GM21390 (cell line): ENCODE results near the gene PRDM15.

Source experiments
- ATAC-seq: cut with Tn5 transposase; IDR thresholded peaks from one replicate; pipeline ENCODE4 v1.9.1; 2021; ENCODE audit not compliant: unreplicated experiment

The PRDM15 gene

DNA sequence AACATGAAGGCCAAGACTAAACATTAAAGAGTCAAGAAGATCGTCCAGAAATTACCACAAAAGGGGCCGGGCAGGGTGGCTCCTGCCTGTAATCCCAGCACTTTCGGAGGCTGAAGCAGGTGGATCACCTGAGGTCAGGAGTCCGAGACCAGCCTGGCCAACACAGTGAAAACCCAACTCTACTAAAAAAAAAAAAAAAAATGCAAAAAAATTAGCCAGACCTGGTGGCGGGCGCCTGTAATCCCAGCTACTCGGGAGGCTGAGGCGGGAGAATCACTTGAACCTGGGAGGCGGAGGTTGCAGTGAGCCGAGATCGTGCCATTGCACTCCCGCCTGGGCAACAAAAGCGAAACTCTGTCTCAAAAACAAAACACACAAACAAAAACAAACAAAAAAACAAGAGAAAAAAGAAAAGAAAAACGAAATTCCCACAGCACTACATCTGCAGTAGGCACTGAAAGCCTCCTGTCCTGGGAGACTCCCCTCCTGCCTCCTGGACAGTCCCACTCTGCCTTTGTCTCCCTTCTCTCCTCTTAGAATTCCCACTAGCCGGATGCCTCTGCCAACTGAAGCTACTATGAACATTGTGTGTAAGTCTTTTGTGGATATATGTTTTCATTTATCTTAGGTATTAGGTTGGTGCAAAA, 94.6 kb downstream of the PRDM15 start:
- ATAC-seq = no peak

GRCh38 chr21:41783476-41784180, 95.5 kb downstream of the PRDM15 start:
- no peak for ATAC-seq

DNA sequence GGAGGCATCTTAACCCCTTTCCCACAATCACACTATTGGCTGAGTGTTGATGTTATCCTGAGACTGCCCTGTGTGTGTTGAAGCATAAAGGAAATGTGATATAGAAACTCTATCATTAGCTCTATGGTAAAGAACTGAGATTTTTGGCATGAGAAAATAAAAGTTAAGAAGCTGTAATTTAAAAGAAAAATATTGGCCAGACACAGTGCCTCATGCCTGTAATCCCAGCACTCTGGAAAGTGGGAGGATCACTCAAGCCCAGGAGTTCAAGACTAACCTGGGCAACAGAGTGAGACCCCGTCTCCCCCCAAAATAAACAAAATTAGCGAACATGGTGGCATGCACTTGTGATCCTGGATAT, 98.1 kb downstream of the PRDM15 start:
- no peak for ATAC-seq

DNA sequence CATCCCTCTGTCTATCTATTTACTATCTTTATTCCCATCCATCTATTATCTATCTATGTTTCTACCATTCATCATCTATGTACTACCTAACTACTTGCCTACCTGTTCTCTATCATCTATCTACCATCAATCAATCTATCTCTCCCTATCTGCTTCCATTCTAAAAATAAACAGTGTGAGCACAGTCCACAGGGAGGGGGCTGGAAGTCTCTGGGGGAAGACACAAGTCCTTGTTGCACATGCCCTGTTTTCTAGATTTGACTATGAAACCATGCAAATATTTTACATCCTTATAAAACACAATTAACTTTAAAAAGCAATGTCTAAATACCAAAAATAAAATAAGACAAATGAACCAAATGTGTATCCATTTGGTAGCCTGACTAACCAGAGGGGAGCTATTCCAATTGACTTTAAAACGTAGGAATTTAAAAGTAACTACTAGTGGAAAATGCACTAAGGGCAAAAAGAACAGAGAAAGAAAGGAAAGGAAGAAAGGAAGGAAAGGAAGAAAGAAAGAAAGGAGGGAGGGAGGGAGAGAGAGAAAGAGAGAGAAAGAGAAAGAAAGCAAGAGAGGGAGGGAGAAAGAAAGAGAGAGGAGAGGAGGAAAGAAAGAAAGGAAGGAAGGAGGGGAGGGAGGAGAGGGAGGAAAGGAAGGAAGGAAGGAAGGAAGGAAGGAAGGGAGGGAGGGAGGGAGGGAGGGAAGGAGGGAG, 98.7 kb downstream of the PRDM15 start:
- ATAC-seq = no peak

GRCh38 chr21:41779659-41780058, 99.5 kb downstream of the PRDM15 start:
- ATAC-seq = no peak

DNA sequence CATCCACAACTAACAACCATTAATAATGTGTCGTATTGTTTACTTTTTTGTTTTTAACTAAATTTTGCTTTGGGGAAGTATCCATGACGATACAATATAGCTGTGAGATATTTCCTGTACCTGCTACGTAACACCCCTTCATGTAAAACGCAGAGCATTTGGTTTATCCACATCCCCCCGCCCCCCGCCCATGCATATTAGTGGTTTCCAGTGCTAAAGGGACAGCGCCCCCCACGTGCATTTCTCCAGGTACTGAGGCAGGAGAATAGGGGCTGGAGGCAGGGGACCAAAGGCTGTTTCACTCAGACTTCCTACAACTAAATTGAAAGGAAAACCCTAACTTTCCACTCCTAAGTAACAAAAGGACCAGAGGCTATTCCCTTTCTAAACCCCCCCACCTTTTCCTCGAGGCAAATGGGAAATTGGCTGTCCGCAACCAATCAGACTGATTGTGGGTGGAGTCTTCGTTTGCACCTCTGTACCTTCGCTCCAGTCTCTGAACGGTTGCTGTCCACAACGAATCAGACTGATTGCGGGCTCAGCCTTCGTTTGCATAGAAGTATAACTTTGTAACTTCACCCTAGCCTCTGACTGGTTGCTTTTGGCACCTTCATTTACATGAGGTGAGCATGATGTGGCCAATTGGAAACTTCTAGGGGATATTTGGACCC, 100.1 kb downstream of the PRDM15 start:
- ATAC-seq = no peak

DNA sequence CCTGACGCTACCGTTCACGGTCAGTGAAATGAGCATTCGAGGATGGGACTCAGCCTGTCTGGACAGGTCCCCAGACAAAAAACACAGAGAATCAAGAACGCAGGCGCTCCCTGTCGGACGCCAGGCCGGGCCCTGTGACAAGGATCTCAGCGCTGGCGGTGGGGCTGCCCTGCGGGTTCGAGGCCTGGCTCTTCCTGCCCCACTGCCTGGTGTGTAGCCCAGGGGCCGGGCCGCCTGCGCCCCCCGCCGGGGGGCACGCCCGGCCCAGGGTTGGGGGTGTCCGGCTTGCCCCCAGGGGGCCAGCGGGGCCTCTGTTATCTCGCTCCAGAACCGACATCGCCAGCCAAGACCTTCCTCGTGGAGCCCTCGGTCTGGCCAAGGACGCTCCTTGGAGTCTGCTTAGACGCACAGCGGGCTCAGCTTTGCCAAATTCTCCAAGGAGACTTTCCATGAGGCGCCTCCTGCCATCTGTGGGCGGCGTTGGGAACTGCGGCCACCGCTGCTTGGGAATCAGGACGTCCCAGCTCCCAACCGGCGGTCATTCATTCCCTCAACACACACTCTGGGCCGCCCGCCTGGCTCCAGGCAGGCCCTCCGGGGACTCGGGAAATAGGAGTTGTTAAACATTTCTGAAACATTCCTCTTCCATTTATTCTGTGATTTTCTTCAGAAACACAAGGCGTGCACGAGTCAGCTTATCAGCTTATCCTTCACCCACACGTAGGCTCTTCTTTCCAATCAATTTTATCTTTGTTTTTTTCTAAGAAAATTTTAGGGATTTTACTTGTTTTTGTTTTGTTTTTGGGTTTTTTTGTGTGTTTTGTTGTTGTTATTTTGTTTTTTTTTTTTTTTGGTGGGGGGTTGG, 101.0 kb downstream of the PRDM15 start:
- no peak for ATAC-seq

GRCh38 chr21:41776778-41777177, 102.4 kb downstream of the PRDM15 start:
- no peak for ATAC-seq

DNA sequence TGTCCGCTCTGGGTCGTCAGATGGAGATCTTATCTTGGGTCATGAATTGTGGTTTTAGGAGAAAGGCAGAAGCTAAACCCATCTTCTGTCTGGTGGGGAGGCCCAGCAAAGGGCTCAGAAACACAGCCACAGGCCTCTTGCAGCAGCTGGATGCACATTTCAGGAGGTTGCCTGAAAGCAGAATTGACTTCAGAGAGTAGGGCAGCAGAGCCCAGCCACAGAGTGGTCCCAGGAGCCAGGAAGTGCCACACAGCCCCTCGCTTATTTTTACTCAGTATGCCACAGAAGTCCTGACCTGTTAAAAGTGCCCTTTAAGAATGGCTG, 104.0 kb downstream of the PRDM15 start:
- ATAC-seq = no peak

DNA sequence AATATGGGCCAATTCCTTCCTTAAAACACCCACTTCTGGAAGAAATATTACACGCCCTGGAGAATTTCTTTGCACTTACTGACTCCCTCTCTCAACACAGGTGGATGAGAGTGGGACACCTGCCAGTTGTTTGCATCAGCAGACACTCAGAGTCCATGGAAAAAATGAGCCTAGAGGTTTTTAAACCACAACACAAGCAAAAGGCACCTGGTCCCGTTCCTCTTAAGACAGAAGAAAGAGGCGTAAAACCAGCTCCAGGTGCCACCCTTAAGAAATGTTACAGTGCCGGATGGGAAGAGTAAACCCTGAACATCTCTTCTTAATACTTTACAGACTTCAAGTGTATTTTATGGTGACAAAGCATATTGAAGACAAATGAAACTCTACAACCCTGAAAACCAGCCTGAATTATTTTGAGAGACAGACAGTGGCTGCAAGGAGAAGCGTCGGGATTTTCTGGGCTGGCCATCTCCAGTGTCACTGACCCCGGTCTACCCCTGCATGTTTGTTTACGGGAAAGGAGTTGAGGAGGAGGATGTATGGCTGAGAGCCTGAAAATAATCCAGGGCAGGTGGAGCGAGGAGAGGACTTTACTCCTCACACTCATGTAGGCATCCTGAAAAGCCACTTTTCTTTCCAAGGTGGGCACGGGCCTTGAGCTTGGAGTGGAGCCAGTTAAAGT, 104.5 kb downstream of the PRDM15 start:
- ATAC-seq = no peak

GRCh38 chr21:41772351-41773080, 106.6 kb downstream of the PRDM15 start:
- no peak for ATAC-seq

GRCh38 chr21:41771625-41771945, 107.6 kb downstream of the PRDM15 start:
- ATAC-seq = no peak

DNA sequence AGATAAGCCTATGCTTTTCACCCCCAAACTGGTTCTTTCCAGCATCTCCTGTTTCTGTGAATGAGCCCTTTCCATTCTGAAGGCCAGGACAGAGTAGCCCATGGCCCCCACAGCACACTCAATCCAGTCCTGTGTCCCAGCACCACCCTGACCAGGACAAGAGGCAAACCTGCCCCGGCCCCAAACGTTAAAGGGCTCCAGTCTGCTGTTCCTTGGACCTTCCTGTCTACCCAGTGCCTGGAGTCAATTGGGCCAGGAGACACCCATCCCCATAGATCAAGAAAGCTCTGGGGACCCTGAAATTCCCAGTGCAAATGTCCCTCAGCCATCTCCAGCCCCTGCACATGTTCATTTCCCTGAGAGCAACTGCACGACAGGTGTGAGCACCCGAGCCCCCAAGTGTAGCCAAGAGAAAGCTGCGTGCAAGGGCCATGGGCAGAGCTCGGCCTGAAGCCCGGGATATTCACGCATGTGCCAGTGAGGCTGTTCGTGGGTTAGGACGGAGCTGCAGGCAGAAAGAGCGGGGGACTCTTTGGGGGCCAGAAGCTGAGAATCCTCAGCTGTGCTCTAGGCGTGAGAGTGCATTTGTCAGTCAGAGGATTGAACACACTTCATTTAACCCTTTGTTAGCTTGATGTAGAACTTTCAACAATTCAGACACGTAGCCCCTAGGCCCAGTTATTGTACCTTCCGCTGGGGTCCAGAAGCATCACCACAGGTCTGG, 108.1 kb downstream of the PRDM15 start:
- ATAC-seq = no peak

- no peak for ATAC-seq
Measured at GRCh38 chr21:41769933-41770332, 109.2 kb downstream of the PRDM15 start.

DNA sequence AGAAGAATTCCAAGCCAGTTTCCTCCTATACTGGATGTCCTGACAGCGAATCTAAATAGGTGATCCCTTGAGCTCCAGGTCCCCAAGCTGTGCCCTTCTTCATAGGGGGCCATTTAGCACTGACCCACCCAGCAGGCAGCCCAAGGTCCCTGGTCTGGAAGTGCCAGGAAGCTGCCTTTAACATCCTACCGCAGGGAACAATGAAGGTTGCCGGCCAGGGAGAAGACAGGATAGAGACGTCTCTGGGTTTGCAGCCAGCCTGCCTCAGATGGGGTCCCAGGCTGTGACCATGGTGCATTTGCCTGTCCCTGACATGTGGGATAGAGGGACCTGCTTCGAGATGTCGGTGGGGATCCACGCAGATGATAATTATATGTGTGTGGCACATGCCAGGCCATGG, 109.6 kb downstream of the PRDM15 start:
- ATAC-seq = no peak

GRCh38 chr21:41769111-41769510, 110.0 kb downstream of the PRDM15 start:
- ATAC-seq = no peak

DNA sequence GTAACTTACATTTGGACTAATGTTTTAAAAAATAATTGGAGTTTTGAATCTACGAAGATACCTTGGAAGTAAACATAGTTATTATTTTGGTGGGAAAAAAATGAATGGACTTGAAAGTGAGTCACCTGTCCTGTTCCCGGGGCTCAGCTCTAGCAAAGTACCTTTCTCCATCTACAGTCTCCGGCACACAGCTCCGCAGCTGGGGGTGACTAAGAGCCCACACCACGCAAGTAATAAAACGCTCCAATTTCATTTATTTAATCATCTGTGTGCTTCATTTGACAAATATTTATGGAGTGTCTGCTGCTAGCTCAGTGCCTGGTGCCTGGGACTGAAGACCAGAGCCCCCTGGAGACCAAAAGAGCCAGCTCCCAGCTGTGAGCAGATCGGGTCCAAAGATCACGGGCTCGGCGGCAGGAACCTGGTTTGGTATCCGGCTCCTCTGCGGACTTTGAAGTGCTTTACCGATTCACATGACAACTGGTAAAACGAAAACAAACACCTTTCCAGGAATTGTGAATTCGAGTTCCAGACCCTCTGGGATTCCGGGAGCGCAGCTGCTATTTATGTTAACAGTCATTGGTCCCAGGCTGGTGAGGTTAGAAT, 110.6 kb downstream of the PRDM15 start:
- no peak for ATAC-seq

- ATAC-seq = no peak
Measured at GRCh38 chr21:41767606-41768436, 111.3 kb downstream of the PRDM15 start.
